NCI-H1930 (cell line): ENCODE measurements around the gene GDPD4.

Experiments used
- DNase-seq, 2 experiments: peaks; one replicate each; lab custom pipeline; 2025; lab: John Stamatoyannopoulos, UW

GDPD4 gene

DNA sequence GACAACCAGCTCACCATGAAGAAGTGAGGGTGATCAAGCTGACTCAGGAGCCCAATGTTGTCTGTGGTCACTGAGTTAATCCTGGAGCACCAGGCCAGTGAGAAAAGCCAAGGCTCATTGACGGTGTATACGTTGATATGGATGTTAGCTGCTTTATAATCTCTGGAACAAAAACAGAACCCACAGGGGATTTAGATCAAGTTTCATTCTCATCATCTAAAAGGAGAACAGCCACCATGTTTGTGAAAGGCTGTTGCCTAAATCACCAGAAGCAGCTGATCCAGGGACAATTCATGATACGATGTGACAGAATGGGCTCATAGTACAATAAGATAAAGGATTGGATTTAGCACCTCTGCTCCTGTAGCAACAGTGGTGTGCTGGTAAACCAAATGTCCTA, 68.5 kb downstream of the GDPD4 start:
- no peak for DNase-seq

DNA sequence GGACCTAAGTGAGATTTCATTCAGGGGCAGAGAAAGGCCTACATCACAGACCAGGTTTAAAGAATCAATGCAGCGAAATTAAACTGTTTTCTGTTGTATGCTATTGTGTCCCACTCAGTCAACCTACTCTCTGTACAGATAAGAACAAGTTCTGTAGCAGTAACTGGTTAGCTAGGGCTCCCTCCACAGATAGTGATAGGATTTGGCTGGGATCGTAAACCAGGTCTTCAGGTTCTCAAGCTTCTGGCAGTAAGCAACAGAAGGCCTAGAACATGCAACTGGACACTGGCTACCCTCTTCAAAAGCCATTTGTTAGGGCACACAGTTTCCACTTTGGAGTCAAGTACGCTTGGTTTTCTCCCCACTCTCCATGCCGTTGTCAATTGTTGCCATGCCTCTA, 69.2 kb downstream of the GDPD4 start:
- no peak for DNase-seq

DNA sequence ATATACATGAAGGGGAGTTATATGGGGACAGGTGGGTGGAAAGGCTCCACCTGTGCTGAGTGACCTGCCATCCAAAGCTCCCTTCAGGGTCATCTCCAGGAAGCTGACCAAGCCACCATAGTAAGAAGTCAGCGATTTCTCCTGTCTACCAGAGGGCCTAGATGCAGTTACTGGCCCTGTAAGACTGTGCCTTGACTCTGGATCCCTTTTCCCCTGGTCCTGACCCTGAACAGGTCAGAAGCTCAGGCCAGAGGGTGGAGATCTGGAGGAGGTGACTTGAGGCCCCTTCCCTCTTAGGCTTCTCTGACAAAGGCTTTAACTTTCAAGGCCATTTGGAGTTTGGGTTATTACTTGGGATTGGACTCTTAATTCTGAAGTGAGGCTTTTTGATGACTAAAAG, 69.7 kb downstream of the GDPD4 start:
- no peak for DNase-seq

DNA sequence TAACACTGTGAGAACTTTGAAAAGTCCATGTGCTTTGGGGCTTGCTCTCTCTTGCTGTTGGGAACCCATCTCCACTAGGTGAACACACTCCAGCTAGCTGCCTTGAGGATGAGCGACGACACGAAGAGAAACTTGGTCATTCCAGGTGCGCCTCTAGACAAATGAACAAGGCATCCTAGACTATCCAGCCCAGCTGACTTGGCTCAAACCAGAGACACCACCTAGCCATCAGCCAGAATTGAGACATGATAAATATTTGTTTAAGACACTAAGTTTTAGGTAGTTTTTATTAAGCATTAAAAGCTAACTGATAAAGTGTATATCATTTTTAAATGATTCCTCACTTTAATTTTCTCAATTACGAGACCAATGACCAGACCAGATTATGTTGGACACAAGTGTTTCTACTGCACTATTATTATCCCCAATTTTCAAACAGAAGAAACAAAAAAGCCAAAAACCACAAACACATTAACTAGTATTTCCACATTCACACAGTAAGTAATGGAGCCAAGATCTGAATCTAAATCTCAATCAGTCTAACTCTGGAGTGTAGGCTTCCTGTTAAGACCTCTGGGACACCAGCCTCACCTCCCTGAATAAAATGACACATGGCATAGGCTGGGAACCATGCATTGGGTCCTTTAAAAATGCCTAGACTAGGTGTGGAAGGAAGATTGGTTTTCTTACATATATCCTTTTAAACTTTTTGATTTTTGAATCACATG, 70.4 kb downstream of the GDPD4 start:
- no peak for DNase-seq

DNA sequence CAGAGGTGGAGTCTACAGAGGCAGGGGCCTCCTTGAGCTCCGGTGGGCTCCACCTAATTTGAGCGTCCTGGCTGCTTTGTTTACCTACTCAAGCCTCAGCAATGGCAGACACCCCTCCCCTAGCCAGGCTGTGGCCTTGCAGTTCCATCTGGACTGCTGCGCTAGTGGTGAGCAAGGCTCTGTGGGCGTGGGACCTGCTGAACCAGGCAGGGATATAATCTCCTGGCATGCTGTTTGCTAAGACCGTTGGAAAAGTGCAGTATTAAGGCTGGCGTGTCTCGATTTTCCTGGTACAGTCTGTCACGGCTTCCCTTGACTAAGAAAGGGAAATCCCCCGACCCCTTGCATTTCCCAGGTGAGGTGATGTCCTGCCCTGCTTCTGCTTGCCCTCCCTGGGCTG, 77.7 kb downstream of the GDPD4 start:
- DNase-seq, result no peak

DNA sequence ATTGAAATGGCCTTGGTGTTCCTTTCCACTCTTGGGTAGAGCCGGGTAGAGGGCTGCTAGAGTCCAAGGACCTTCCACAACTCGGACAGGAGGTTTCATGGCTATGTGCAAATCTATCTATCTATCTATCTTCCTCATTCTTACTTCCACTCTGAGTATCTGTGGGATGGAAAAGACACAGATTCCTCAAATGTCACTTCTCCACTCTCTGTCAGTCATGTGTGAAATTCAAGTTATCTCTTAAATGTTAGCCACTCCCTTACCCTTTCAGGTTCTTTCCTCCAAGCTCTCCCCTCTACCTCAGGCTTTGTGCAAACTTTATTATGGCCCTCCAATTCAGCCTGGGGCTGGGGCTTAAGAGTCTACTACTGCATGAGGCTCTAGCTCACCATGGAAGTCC, 84.3 kb downstream of the GDPD4 start:
- no peak for DNase-seq

GRCh38 chr11:77215106-77215505, 86.4 kb downstream of the GDPD4 start:
- no peak for DNase-seq

DNA sequence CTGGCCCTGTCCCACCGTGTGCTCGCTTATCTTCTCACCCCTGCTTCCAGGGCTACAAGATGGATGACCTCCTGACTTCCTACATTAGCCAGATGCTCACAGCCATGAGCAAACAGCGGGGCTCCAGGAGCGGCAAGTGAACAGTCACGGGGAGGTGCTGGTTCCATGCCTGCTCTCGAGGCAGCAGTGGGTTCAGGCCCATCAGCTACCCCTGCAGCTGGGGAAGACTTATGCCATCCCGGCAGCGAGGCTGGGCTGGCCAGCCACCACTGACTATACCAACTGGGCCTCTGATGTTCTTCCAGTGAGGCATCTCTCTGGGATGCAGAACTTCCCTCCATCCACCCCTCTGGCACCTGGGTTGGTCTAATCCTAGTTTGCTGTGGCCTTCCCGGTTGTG, 86.9 kb downstream of the GDPD4 start:
- DNase-seq, result no peak

DNA sequence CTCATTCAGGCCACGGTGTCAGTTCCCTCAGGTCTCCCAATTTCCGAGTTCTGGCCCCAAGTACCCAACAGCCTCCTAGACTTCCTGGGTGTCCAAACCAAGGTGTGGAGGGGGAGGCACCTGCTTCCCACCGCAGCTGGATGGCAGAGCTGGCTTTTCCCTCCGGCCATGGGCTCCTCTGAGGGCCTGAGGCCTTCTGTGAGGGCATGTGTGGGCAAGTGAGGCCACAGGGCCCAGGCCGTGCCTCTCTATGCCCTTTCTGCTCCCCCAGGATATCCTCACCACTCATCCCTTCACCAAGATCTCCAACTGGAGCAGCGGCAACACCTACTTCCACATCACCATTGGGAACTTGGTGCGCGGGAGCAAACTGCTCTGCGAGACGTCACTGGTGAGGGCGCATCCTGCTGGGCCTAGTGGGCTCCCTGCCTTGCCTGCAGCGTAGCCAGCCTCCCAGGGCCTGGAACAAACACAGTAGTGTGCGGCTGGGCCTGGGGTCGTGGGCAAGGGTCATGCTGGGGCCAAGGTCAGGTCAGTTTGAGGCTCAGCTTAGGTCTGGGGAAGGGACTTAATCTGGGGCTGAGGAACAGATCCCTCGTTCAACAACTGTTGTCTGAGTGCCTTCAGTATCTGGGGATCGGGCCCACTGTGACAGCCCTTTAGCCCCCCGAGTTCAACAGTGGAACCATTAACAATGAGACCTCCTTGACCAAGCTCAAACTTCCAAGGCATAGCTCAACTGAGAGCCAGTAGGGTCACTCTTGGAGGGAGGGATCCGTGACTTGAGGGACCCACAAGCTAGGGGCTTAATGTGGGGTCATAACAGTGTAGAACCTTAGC, 87.7 kb downstream of the GDPD4 start:
- DNase-seq, result no peak

DNA sequence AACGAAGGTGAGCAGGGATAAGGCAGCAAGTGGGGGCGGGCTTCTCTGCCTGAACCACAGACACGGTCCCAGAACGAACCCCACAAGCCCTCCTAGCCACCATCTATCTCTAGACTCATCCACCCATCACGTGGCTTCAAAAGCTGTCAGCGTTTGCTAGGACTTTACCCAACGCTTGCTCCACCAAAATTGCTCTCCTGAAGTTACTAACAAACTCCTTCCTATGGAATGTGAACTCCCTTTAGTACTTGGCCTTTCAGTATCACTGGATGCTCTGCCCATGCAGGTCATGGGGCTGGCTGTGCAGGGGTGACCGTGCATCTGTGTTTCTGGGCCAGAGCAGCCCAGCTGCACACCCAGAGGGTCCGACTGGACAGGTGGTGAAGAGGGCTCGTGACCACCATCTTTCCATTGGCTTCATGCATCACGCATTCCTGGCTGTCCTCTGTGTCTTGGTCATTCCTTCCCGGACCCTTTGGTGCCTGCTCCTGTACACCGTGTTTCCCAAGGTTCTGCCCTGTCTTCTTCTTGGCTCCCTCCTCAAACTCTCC, 88.4 kb downstream of the GDPD4 start:
- DNase-seq, result no peak

- no peak for DNase-seq
Observed at GRCh38 chr11:77212314-77213007, 89.0 kb downstream of the GDPD4 start.

GRCh38 chr11:77211594-77212251, 89.8 kb downstream of the GDPD4 start:
- no peak for DNase-seq

GRCh38 chr11:77211040-77211451, 90.4 kb downstream of the GDPD4 start:
- no peak for DNase-seq

- no peak for DNase-seq
Observed at GRCh38 chr11:77209663-77210062, 91.8 kb downstream of the GDPD4 start.

DNA sequence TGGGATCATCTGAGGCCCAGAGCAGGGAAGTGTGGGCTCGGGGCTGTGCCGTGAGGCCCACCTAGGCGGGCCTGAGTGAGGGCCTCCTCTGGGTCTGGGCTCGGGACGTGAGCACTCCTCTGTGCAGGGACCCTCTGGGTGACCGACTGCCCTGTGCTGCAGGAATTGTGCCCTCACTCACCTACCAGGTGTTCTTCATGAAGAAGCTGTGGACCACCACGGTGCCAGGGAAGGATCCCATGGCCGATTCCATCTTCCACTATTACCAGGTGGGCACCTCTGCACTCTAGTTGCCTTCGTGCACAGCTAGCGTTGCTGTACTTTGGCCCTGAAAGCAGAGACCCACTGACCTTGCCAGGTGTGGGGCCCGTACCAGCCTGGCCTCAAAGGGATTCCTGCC, 93.0 kb downstream of the GDPD4 start:
- no peak for DNase-seq

- no peak for DNase-seq
Observed at GRCh38 chr11:77207618-77208313, 93.7 kb downstream of the GDPD4 start.

DNA sequence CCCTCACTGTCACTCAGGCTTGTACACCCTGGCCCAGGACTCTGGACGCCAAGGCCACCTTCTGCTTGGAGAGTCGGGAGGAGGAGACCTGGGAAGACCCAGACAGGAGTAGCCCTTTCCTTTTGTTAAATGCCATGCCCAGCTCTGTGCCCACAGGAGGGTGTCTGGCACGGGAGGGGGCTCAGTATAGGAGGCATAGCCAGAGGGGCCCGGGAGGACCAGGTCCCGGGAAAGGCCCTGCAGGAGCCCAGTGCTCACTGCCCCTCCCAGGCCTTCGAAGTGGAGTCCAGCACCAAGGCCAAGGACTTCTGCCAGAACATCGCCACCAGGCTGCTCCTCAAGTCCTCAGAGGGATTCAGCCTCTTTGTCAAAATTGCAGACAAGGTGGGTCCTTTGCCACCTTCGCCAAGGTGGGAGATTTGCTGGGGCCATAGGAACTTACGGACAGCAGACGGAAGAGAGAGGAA, 94.4 kb downstream of the GDPD4 start:
- DNase-seq, result no peak

DNA sequence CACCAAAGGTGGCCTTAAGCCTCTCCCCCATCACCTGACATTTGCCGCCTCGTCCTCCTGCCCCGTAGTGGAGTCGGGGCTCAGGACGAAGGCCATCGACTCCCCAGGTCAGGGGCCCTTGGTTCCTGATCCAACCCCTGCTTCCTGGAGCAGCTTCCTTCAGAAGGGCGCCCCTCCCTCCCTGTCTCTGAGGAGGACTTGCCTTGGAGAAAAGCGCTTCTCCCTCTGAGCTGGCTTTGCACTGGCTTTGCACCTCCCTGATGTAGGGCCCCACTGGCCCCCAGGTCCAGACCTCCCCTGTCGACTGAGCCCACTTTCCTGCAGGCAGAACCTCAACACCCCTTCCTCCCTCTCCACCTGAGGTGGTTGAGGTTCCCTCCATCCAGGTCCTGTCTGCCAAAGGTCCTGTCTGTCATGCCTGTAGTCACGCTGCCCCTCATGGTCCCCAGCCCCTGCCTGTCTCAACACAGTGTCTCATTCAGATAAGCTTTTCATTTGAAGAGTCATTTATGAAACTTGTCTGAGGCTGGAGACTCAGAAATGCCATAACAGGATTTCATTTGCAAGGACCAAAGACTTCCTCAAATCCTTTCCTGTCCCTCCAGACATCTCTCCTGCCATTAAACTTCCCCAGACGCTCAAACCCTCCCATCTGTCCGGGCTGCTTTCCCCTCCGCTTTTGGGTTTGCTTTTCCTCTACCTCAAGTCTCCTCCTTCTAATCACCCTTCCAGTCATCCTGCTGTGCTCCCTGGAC, 95.0 kb downstream of the GDPD4 start:
- no peak for DNase-seq

DNA sequence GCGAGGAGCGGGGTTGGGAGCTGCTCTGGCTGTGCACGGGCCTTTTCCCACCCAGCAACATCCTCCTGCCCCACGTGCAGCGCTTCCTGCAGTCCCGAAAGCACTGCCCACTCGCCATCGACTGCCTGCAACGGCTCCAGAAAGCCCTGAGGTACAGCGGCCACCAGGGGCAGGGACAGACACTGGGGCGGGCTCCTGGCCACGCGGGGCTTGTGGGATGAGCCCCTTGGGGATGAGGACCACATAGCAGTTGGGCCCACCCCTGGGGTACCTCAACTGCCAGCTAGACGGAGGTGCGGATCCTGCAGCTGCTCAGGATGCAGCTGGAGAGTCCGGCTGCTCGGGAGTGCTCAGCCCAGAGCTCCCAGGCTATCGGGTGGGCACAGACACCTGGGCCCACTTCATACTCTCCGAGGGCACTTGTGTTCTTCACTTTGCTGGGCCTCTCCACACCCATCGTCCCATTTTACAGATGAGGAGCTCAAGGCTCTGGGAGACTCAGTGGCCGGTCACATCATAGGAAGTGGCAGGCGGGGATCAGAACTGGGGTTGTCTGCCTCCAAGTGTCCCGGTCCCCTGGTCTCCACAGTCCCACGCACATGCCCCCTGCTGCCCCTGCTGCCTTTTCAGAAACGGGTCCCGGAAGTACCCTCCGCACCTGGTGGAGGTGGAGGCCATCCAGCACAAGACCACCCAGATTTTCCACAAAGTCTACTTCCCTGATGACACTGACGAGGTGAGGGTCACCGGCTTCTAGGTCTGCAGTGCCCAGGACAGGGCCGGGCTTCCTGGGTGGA, 95.8 kb downstream of the GDPD4 start:
- DNase-seq, result no peak
